PC-3 (cell line): ENCODE measurements around the gene MAD1L1. TPM values are rescaled to one million over a fixed set of nuclear protein-coding genes. Genes with fewer than 3 reads are reported as not detected.

Source experiments
- ATAC-seq: fragments of 200-7000 bp; cut with Tn5 transposase; 2 replicates; pipeline ENCODE4 v1.9.1; 2020; ENCODE audit warnings: mild to moderate bottlenecking, moderate library complexity
- BruUV-seq: library from RNA; stranded (reverse); fragments of 400-500 nt; replicated peaks from 2 replicates; lab custom pipeline; 2021; lab: Mats Ljungman, UMichigan
- CTCF ChIA-PET: fragments of 300-600 bp; sonication (Branson Sonifier 250); formaldehyde crosslinking; loops from one replicate; lab custom pipeline; 2022; ENCODE audit warnings: antibody characterized with exemption; lab: Charles Lee
- POLR2A ChIA-PET: fragments of 300-600 bp; sonication (Branson Sonifier 250); formaldehyde crosslinking; loops from one replicate; lab custom pipeline; 2022; ENCODE audit warnings: antibody characterized with exemption; ENCODE audit not compliant: unreplicated experiment; lab: Charles Lee
- DNase-seq: peaks from one replicate; pipeline ENCODE4 v3.0.0-alpha.2; 2015
- H2AFZ ChIP-seq: fragments of 300-600 bp; sonication (generic); 2 replicates; pipeline ENCODE4 v1.6.0; 2016; ENCODE audit warnings: antibody characterized with exemption, low read length
- H3F3A ChIP-seq: fragments of 300-600 bp; sonication (generic); one replicate; pipeline ENCODE4 v1.6.0; 2017; ENCODE audit warnings: antibody characterized with exemption, low read length, control low read depth, mild to moderate bottlenecking; ENCODE audit not compliant: unreplicated experiment
- H3K27ac ChIP-seq: fragments of 300-600 bp; sonication (generic); 2 replicates; pipeline ENCODE4 v1.5.1; 2016; ENCODE audit warnings: mild to moderate bottlenecking, low read length
- H3K27me3 ChIP-seq: fragments of 300-600 bp; sonication (generic); 2 replicates; pipeline ENCODE4 v1.6.1; 2016; ENCODE audit warnings: low read length, mixed read lengths
- H3K36me3 ChIP-seq: fragments of 300-600 bp; sonication (generic); 2 replicates; pipeline ENCODE4 v1.6.1; 2016; ENCODE audit warnings: low read depth, mixed run types, low read length, mixed read lengths
- H3K4me1 ChIP-seq: fragments of 300-600 bp; sonication (generic); 2 replicates; pipeline ENCODE4 v1.5.1; 2016; ENCODE audit warnings: low read length; ENCODE audit not compliant: insufficient read depth
- H3K4me2 ChIP-seq: fragments of 300-600 bp; sonication (generic); 2 replicates; pipeline ENCODE4 v1.6.0; 2016; ENCODE audit warnings: low read length
- H3K4me3 ChIP-seq: fragments of 300-600 bp; sonication (generic); 2 replicates; pipeline ENCODE4 v1.5.1; 2016; ENCODE audit warnings: mild to moderate bottlenecking, low read length, mixed read lengths
- H3K79me2 ChIP-seq: fragments of 300-600 bp; sonication (generic); 2 replicates; pipeline ENCODE4 v1.6.1; 2017; ENCODE audit warnings: low read length, mixed read lengths
- H3K9ac ChIP-seq: fragments of 300-600 bp; sonication (generic); 2 replicates; pipeline ENCODE4 v1.6.0; 2016; ENCODE audit warnings: mild to moderate bottlenecking, low read length
- H3K9me2 ChIP-seq: fragments of 300-600 bp; sonication (generic); replicated peaks from 2 replicates; pipeline ENCODE4 v1.6.1; 2016; ENCODE audit warnings: mixed run types, low read length, mixed read lengths
- H3K9me3 ChIP-seq: fragments of 300-600 bp; sonication (generic); 2 replicates; pipeline ENCODE4 v1.6.1; 2016; ENCODE audit warnings: low read length, mixed read lengths
- H4K20me1 ChIP-seq: fragments of 300-600 bp; sonication (generic); 2 replicates; pipeline ENCODE4 v1.6.1; 2016; ENCODE audit warnings: low read length, mixed read lengths
- CTCF ChIP-seq: fragments of 300-600 bp; sonication (generic); conservative IDR thresholded peaks from 2 replicates; pipeline ENCODE4 v1.5.1; 2017; ENCODE audit warnings: antibody characterized with exemption, low read depth, mild to moderate bottlenecking, low read length
- EZH2 ChIP-seq: fragments of 300-600 bp; sonication (generic); IDR thresholded peaks from one replicate; pipeline ENCODE4 v1.6.1; 2017; ENCODE audit warnings: antibody characterized with exemption, mild to moderate bottlenecking, low read length; ENCODE audit not compliant: unreplicated experiment
- EZH2phosphoT487 ChIP-seq: fragments of 300-600 bp; sonication (generic); IDR thresholded peaks from 2 replicates; pipeline ENCODE4 v1.6.1; 2018; ENCODE audit warnings: mild to moderate bottlenecking, antibody characterized with exemption, low read length, borderline replicate concordance
- intact Hi-C: fragments of 100-400 bp; cut with micrococcal nuclease; formaldehyde crosslinking; loops from 2 replicates; pipeline ENCODE4 v1.9.0; 2023
- total RNA-seq: library from RNA; depleted of rRNA; stranded (reverse); fragments of >200 nt; gene quantifications from 2 replicates; pipeline ENCODE4 v1.2.3, GENCODE V29; 2014

Gene MAD1L1
- total RNA-seq, 1 experiment from 2014 or later: 88.4 TPM

DNA sequence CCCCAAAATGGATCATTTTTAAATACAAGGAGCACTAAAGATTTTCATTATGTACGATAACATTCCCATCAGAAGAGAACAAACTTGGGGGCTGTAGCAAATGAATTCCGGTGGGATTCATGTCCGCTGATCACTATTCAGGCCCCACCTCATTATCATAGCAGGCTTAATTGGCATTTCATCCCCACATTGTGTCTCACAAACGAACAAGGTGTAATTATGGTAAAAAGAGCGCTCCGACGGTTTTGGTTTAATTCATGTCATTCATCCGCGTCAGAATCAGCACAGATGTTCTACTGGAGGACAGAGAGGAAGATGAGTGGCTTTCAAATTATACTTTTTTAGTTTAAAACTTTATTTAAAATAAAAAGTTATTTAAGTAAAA, 124.7 kb downstream of the MAD1L1 start:
- Histone ChIP-seq H3K9me3 (no peaks in the 10 kb centered on the region), H3K27me3 (no peaks in the 10 kb centered on the region), H3K79me2 (peaks cover 9% of the 10 kb centered on the region), H3K9me2 (no peaks in the 10 kb centered on the region), H4K20me1 (no peaks in the 10 kb centered on the region), H3K4me3 (no peak overlapping the region), H3K4me2 (no peak overlapping the region), H3F3A (no peaks in the 10 kb centered on the region), H3K4me1 (peaks cover 21% of the 10 kb centered on the region), H2AFZ (no peak overlapping the region), H3K27ac (no peak overlapping the region), H3K36me3 (no peaks in the 10 kb centered on the region), H3K9ac (no peak overlapping the region)
- BruUV-seq: no TSS peak
- DNase-seq (no peak), ATAC-seq (no peak)
- intact Hi-C loops: no loop called here
- TF ChIP-seq EZH2 (no peak), CTCF (no peak), EZH2phosphoT487 (no peak)
- ChIA-PET POLR2A (no interaction called here), CTCF (no interaction called here)

DNA sequence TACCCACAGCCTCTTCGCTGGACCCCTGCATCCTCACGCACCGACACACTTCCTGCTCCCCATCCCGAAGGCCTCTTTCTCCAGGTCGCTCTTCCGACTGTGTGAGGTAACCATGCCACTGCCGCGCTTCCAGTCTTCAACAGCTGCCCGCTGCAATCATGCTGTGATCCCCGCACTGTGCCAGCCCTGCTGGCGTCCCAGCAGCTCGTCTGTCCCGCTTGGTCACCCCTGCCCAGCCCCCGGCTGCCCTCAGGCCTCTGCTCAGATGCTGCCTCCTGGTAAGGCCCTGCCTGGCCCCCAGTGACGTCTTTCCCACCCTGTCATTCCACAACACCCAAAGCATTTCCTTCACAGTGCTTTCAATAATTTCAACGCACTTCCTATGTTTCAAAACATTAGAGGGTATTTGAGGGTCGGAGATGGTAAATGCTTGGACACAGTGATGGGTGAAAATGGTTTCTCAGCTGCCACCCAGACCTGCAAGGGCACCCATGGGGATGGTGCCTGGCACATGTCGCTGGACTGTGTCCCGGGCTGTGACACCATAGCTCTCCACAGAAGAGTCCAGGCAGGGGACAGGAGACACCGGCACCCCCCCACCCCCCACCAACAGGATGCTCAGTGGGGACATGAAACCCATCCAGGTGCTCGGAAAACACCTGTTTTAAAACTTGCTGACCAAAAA, 125.2 kb downstream of the MAD1L1 start:
- Histone ChIP-seq H3K4me2 (no peak overlapping the region), H3K9me2 (no peaks in the 10 kb centered on the region)

More for the DNA sequence above, 125.2 kb downstream of the MAD1L1 start:
- no peak overlapping the region for H2AFZ ChIP-seq
- H3K27me3 ChIP-seq: no peaks in the 10 kb centered on the region
- H3K27ac ChIP-seq: no peak overlapping the region
- intact Hi-C loops: no loop called here
- H3K4me1 ChIP-seq: peaks cover 21% of the 10 kb centered on the region
- BruUV-seq: no TSS peak
- H4K20me1 ChIP-seq: no peaks in the 10 kb centered on the region
- ChIA-PET CTCF (no interaction called here), POLR2A (no interaction called here)
- DNase-seq: no peak
- peaks cover 9% of the 10 kb centered on the region for H3K79me2 ChIP-seq
- no peaks in the 10 kb centered on the region for H3K36me3 ChIP-seq
- no peak for ATAC-seq
- no peak for TF ChIP-seq CTCF
- no peak for TF ChIP-seq EZH2phosphoT487
- no peak for TF ChIP-seq EZH2
- no peaks in the 10 kb centered on the region for H3K9me3 ChIP-seq
- H3K9ac ChIP-seq: no peak overlapping the region
- H3F3A ChIP-seq: no peaks in the 10 kb centered on the region
- no peak overlapping the region for H3K4me3 ChIP-seq
